Mesenchymal stem cell (in vitro differentiated cells and primary cell): ENCODE data around the gene FADS2.

ENCODE experiments used
- DNase-seq: peaks from one replicate; pipeline ENCODE4 v3.0.0-alpha.2; 2013
- H2AFZ ChIP-seq: one replicate; pipeline ENCODE4 v1.6.1; 2013; ENCODE audit warnings: low read depth, mild to moderate bottlenecking, control low read depth, inconsistent platforms, low read length, moderate library complexity
- H2AK5ac ChIP-seq: 2 replicates; pipeline ENCODE4 v1.6.1; 2013; ENCODE audit warnings: low read length, moderate library complexity, mild to moderate bottlenecking, inconsistent platforms; ENCODE audit not compliant: severe bottlenecking
- H2BK120ac ChIP-seq: one replicate; pipeline ENCODE4 v1.6.1; 2013; ENCODE audit warnings: low read depth, mild to moderate bottlenecking, inconsistent platforms, low read length, moderate library complexity
- H2BK12ac ChIP-seq, 2 experiments: one replicate each; pipeline ENCODE4 v1.6.1; 2013; ENCODE audit warnings: inconsistent platforms in 2 of 2, low read length in 2 of 2, mild to moderate bottlenecking in 2 of 2, moderate library complexity in 2 of 2, control low read depth in 1 of 2
- H2BK15ac ChIP-seq: one replicate; pipeline ENCODE4 v1.6.1; 2013; ENCODE audit warnings: mild to moderate bottlenecking, low read depth, inconsistent platforms; ENCODE audit not compliant: poor library complexity, severe bottlenecking
- H2BK5ac ChIP-seq: 2 replicates; pipeline ENCODE4 v1.6.1; 2013; ENCODE audit warnings: low read depth, mild to moderate bottlenecking, low read length, control low read depth, inconsistent platforms; ENCODE audit not compliant: poor library complexity, severe bottlenecking
- H3K14ac ChIP-seq, 2 experiments: one replicate each; pipeline ENCODE4 v1.6.1; 2013; ENCODE audit warnings: inconsistent platforms in 2 of 2, low read length in 2 of 2, control low read depth in 1 of 2, mild to moderate bottlenecking in 1 of 2, moderate library complexity in 1 of 2
- H3K18ac ChIP-seq, 2 experiments: one replicate each; pipeline ENCODE4 v1.6.1; 2013; ENCODE audit warnings: inconsistent platforms in 2 of 2, low read length in 2 of 2, control low read depth in 1 of 2, low read depth in 1 of 2, mild to moderate bottlenecking in 1 of 2
- H3K23ac ChIP-seq, 2 experiments: one replicate each; pipeline ENCODE4 v1.6.1; 2013; ENCODE audit warnings: inconsistent platforms in 2 of 2, low read length in 2 of 2, mild to moderate bottlenecking in 2 of 2, moderate library complexity in 2 of 2, control low read depth in 1 of 2
- H3K27ac ChIP-seq: 2 replicates; pipeline ENCODE4 v1.5.1; 2013; ENCODE audit warnings: mild to moderate bottlenecking, moderate library complexity, low read length, control low read depth, inconsistent platforms; ENCODE audit not compliant: poor library complexity, severe bottlenecking
- H3K27me3 ChIP-seq, 2 experiments: 2 replicates each; pipeline versions ENCODE4 v1.6.1 to v1.7.0; 2013; ENCODE audit warnings: low read length in 2 of 2, mild to moderate bottlenecking in 2 of 2, moderate library complexity in 2 of 2, control low read depth in 1 of 2, inconsistent platforms in 1 of 2; ENCODE audit not compliant: control insufficient read depth in 1 of 2, insufficient read depth in 1 of 2
- H3K36me3 ChIP-seq, 2 experiments: 2 replicates each; pipeline versions ENCODE4 v1.6.1 to v1.7.0; 2013; ENCODE audit warnings: low read length in 2 of 2, control low read depth in 1 of 2, inconsistent platforms in 1 of 2, low read depth in 1 of 2, mild to moderate bottlenecking in 1 of 2; ENCODE audit not compliant: insufficient read depth in 2 of 2, control insufficient read depth in 1 of 2
- H3K4ac ChIP-seq, 2 experiments: one replicate each; pipeline ENCODE4 v1.6.1; 2013; ENCODE audit warnings: inconsistent platforms in 2 of 2, low read length in 2 of 2, mild to moderate bottlenecking in 2 of 2, moderate library complexity in 2 of 2, control low read depth in 1 of 2, low read depth in 1 of 2
- H3K4me1 ChIP-seq: 2 replicates; pipeline ENCODE4 v1.6.1; 2013; ENCODE audit warnings: low read depth, low read length, control low read depth; ENCODE audit not compliant: control insufficient read depth, insufficient read depth
- H3K4me2 ChIP-seq: 2 replicates; pipeline ENCODE4 v1.6.1; 2013; ENCODE audit warnings: low read length, mild to moderate bottlenecking, inconsistent platforms; ENCODE audit not compliant: poor library complexity, severe bottlenecking
- H3K4me3 ChIP-seq, 2 experiments: 2 replicates each; pipeline versions ENCODE4 v1.5.1 to v1.7.0; 2013; ENCODE audit warnings: low read length in 2 of 2, mild to moderate bottlenecking in 2 of 2, control low read depth in 1 of 2, low read depth in 1 of 2; ENCODE audit not compliant: insufficient read depth in 1 of 2
- H3K79me1 ChIP-seq: replicated peaks from 2 replicates; pipeline ENCODE4 v1.6.1; 2013; ENCODE audit warnings: mild to moderate bottlenecking, control low read depth, low read length, inconsistent platforms; ENCODE audit not compliant: poor library complexity, severe bottlenecking
- H3K9ac ChIP-seq: 2 replicates; pipeline ENCODE4 v1.7.0; 2013; ENCODE audit warnings: mild to moderate bottlenecking, low read length, moderate library complexity
- H3K9me3 ChIP-seq: 2 replicates; pipeline ENCODE4 v1.7.0; 2013; ENCODE audit warnings: mild to moderate bottlenecking, low read length; ENCODE audit not compliant: control insufficient read depth
- H4K8ac ChIP-seq: one replicate; pipeline ENCODE4 v1.6.1; 2013; ENCODE audit warnings: inconsistent platforms, mild to moderate bottlenecking, low read length, moderate library complexity
- H4K91ac ChIP-seq: one replicate; pipeline ENCODE4 v1.6.1; 2013; ENCODE audit warnings: mild to moderate bottlenecking, low read length, inconsistent platforms
- WGBS: methylation state at CpG from one replicate; pipeline ENCODE4 v1.1.7; 2013; ENCODE audit warnings: mixed read lengths; 5-methylcytosine and 5-hydroxymethylcytosine counted together

Gene FADS2

GRCh38 chr11:61885166-61885778 lies 57.2 kb downstream of the FADS2 start:
- no peak overlapping the region for H4K91ac ChIP-seq
- peaks cover 0 to 27% of the 10 kb centered on the region in 2 experiments for H3K36me3 ChIP-seq
- peak overlapping the region; percentile 8 for H2AK5ac ChIP-seq

GRCh38 chr11:61885784-61886580 lies 57.9 kb downstream of the FADS2 start:
- Histone ChIP-seq H3K4me3 (no peak overlapping the region), H3K4me1 (peaks cover 23% of the 10 kb centered on the region), H3K4me2 (no peak overlapping the region), H2BK15ac (no peak overlapping the region), H3K4ac (no peak overlapping the region), H3K9me3 (no peaks in the 10 kb centered on the region), H4K8ac (no peak overlapping the region), H3K79me1 (peaks cover 42% of the 10 kb centered on the region), H3K27ac (no peak overlapping the region), H2BK5ac (no peak overlapping the region), H2BK12ac (peak overlapping the region in 1 of 2 experiments; percentile 3), H3K9ac (no peak overlapping the region), H2AK5ac (no peak overlapping the region), H2BK120ac (no peak overlapping the region), H2AFZ (no peak overlapping the region), H3K36me3 (peaks cover 0 to 27% of the 10 kb centered on the region in 2 experiments), H4K91ac (no peak overlapping the region), H3K18ac (no peak overlapping the region), H3K27me3 (no peaks in the 10 kb centered on the region), H3K23ac (no peak overlapping the region), H3K14ac (no peak overlapping the region)
- no peak for DNase-seq
- WGBS: 96% methylated on average over 10 of the region's 13 CpGs

More at GRCh38 chr11:61885166-61885778, 57.2 kb downstream of the FADS2 start:
- H3K9ac ChIP-seq: no peak overlapping the region
- H3K27ac ChIP-seq: no peak overlapping the region
- H3K4me3 ChIP-seq: no peak overlapping the region
- no peak overlapping the region for H3K18ac ChIP-seq
- no peaks in the 10 kb centered on the region for H3K9me3 ChIP-seq
- H3K23ac ChIP-seq: no peak overlapping the region
- no peak overlapping the region for H2BK5ac ChIP-seq
- no peak overlapping the region for H3K4ac ChIP-seq
- no peaks in the 10 kb centered on the region for H3K27me3 ChIP-seq
- no peak overlapping the region for H2BK120ac ChIP-seq
- peaks cover 15% of the 10 kb centered on the region for H3K4me1 ChIP-seq
- no peak overlapping the region for H3K14ac ChIP-seq
- DNase-seq: peak; percentile 22
- no peak overlapping the region for H2BK12ac ChIP-seq
- no peak overlapping the region for H3K4me2 ChIP-seq
- H2BK15ac ChIP-seq: no peak overlapping the region
- WGBS: 94% methylated on average over 6 of the region's 7 CpGs
- no peak overlapping the region for H4K8ac ChIP-seq
- H2AFZ ChIP-seq: no peak overlapping the region
- peaks cover 42% of the 10 kb centered on the region for H3K79me1 ChIP-seq

- Histone ChIP-seq H3K27me3 (no peaks in the 10 kb centered on the region), H2AFZ (no peak overlapping the region), H3K4me3 (no peak overlapping the region), H3K14ac (peak overlapping the region in 1 of 2 experiments; percentile 68), H3K23ac (no peak overlapping the region), H3K27ac (no peak overlapping the region), H3K9me3 (no peaks in the 10 kb centered on the region), H2BK15ac (no peak overlapping the region), H2AK5ac (no peak overlapping the region), H3K4me2 (no peak overlapping the region), H3K79me1 (peaks cover 42% of the 10 kb centered on the region), H2BK12ac (no peak overlapping the region), H4K8ac (no peak overlapping the region), H2BK5ac (no peak overlapping the region), H2BK120ac (no peak overlapping the region), H4K91ac (no peak overlapping the region), H3K36me3 (peaks cover 0 to 27% of the 10 kb centered on the region in 2 experiments), H3K18ac (no peak overlapping the region), H3K4ac (no peak overlapping the region), H3K4me1 (peaks cover 22% of the 10 kb centered on the region), H3K9ac (no peak overlapping the region)
- WGBS: 95% methylated on average over 3 of the region's 3 CpGs
- no peak for DNase-seq
Measured at GRCh38 chr11:61886643-61887042, 58.5 kb downstream of the FADS2 start.

- H4K91ac ChIP-seq: peak overlapping the region; percentile 89
- H3K27ac ChIP-seq: peak overlapping the region; percentile 38
- no peaks in the 10 kb centered on the region for H3K9me3 ChIP-seq
- peak; percentile 90 for DNase-seq
- peak overlapping the region; percentile 6 for H2BK120ac ChIP-seq
- 64% methylated on average over 7 of the region's 7 CpGs for WGBS
- H4K8ac ChIP-seq: peak overlapping the region; percentile 57
- no peak overlapping the region for H2AFZ ChIP-seq
- peaks cover 0 to 27% of the 10 kb centered on the region in 2 experiments for H3K36me3 ChIP-seq
- no peak overlapping the region for H3K14ac ChIP-seq
- H2AK5ac ChIP-seq: no peak overlapping the region
- H3K18ac ChIP-seq: peak overlapping the region in 1 of 2 experiments; percentile 37
- H3K4me1 ChIP-seq: peaks cover 27% of the 10 kb centered on the region
- H3K9ac ChIP-seq: peak overlapping the region; percentile 37
- H3K23ac ChIP-seq: no peak overlapping the region
- H2BK15ac ChIP-seq: no peak overlapping the region
- peaks cover 39% of the 10 kb centered on the region for H3K79me1 ChIP-seq
- H3K4me2 ChIP-seq: no peak overlapping the region
- H3K27me3 ChIP-seq: no peaks in the 10 kb centered on the region
- no peak overlapping the region for H3K4me3 ChIP-seq
- peak overlapping the region in 1 of 2 experiments; percentile 80 for H3K4ac ChIP-seq
- no peak overlapping the region for H2BK5ac ChIP-seq
- H2BK12ac ChIP-seq: peak overlapping the region in 1 of 2 experiments; percentile 7
Measured at GRCh38 chr11:61887839-61888494, 59.9 kb downstream of the FADS2 start.
